ENCODE measurements around the gene ITGAE.

DNA sequence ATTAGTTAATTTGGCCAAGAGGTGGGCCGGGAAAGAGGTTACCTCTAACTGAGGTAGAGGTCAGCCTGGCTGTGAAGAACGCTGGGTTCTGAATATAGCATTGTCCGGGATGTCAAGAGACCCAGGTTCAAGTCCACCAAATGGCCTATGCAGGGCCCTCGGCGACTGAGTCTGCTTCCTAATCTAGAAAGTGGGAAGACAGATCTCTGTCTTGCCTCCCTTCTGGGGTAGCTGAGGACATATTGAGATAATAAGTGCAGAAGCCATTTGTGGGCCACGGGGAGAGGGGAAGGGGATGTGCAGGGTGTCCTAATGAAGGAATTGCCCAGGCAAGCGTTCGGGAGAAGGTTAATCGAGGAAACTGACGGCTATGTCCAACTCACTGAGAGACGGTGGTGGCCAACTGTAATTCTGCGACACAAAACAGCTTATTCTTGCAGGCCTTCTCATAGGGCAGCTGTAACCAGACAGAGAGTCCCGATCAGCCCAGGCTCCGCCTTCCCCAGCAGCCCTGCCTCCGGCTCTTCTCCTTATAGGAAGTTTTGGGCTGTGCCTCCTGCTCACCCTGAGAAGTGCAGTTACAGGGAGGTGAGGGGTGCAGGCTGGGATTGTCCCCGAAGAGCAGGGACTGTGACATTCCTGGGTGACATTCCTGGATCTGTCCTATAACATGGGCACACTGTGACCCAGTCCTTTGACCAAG lies 61.4 kb downstream of the ITGAE start:
- TF ChIP-seq, protein P1, sequence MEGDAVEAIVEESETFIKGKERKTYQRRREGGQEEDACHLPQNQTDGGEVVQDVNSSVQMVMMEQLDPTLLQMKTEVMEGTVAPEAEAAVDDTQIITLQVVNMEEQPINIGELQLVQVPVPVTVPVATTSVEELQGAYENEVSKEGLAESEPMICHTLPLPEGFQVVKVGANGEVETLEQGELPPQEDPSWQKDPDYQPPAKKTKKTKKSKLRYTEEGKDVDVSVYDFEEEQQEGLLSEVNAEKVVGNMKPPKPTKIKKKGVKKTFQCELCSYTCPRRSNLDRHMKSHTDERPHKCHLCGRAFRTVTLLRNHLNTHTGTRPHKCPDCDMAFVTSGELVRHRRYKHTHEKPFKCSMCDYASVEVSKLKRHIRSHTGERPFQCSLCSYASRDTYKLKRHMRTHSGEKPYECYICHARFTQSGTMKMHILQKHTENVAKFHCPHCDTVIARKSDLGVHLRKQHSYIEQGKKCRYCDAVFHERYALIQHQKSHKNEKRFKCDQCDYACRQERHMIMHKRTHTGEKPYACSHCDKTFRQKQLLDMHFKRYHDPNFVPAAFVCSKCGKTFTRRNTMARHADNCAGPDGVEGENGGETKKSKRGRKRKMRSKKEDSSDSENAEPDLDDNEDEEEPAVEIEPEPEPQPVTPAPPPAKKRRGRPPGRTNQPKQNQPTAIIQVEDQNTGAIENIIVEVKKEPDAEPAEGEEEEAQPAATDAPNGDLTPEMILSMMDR (IDR thresholded peaks at IDR 0.05): no peak
- TF ChIP-seq POLR2A (IDR thresholded peaks at IDR 0.05): no peak

Measured in prostate gland (tissue), 2 donors.